HG03280 (cell line): Measurements from ENCODE around the gene TFDP1.
A peak's percentile ranks its signal among the peaks of the same experiment; 100 is the strongest.
"Not testable (repeated sequence)": the region's sequence is repeated elsewhere in the genome, so short reads cannot be mapped to it uniquely, and the experiment has no call there.

Experiments used
- ATAC-seq: cut with Tn5 transposase; IDR thresholded peaks from one replicate; pipeline ENCODE4 v1.9.1; 2021; ENCODE audit warnings: mild to moderate bottlenecking, moderate library complexity; ENCODE audit not compliant: unreplicated experiment

TFDP1 gene

GRCh38 chr13:113550453-113550852, 34.1 kb upstream of the TFDP1 start:
- no peak for ATAC-seq

GRCh38 chr13:113551081-113552000, 33.2 kb upstream of the TFDP1 start:
- ATAC-seq = no peak

DNA sequence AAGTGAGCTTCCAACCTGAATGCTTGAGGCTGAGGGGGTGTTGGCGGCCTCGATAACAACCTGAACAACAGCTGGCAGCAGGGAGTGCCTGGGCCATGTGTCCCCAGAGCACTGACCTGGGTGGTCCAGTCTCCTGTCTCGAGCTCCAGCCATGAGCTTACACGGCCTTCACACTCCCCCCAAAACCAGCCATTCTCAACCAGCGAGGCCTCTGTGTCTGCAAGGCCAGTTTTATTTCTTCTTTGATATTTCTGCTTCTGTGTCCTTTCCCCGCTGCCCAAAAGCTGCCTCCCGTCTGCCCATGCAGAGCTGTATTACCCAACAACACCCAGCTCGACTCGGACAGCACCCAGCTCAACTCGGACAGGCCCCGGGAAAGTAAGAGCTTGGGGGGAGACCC, 32.5 kb upstream of the TFDP1 start:
- ATAC-seq = no peak

DNA sequence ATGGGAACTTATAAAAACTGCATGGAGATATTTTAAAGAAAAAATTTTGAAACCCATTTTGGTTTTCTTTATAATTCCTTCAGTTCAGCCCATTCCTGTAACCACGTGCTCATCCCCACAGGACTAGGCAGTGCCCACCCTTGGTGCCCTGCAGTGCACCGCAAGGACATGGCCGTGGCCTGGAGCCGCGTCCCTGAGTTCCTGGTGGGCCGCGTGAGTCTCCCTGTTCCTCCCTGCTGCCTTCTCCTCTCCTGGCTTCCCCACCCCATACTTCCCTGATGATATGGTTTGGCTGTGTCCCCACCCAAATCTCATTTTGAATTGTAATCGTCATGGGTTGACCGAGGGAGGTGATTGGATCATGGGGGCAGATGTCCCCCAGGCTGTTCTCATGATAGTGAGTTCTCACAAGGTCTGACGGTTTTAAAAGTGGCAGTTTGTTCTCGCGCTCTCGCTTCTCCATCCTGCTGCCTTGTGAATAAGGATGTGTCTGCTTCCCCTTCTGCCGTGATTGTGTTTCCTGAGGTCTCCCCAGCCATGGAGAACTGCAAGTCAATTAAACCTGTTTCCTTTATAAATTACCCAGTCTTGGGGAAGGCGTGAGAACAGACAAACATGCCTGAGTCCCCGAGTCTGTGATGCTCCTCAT, 31.6 kb upstream of the TFDP1 start:
- no peak for ATAC-seq

DNA sequence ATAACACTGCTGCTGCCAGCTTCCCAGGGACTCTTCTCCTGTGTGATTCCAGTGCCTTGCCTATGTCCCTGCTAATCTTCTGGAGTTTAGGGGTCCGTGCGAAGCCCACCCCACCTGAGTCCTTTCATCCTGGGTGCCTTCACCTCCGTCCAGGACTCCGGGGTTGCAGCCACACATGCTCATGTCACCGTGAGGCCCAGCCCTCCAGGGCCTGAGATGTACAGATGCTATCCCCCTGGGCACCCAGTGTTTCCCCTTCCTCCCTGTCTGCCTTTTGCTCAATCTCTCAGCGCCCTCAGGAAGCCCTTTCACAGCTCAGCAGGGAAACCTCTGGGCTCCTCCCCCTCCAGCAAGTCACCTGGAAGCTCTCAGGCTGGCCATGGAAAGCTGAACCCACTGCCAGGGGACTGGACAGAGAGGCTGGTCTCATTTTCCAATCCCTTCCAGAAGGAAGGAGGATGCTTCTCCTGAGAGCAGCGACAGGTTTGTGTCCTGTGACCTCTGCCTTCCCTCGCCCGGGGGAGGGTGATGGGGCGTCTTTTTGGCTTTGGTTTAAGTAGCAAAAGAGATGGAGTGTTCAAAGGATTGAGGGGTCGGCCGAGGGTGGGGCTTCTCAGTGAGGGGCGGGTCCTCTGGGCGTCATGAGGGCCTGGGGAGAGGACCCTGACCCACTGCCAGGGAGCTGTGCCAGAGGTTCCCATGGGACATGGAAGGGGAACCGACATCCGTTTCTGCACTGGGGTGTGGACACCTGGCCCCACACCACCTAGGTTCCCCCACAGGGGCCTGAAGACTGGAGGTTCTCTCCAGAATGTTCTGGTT, 30.8 kb upstream of the TFDP1 start:
- ATAC-seq = no peak

GRCh38 chr13:113554333-113554700, 30.2 kb upstream of the TFDP1 start:
- ATAC-seq = no peak

- no peak for ATAC-seq
Measured at GRCh38 chr13:113555141-113555540, 29.4 kb upstream of the TFDP1 start.

DNA sequence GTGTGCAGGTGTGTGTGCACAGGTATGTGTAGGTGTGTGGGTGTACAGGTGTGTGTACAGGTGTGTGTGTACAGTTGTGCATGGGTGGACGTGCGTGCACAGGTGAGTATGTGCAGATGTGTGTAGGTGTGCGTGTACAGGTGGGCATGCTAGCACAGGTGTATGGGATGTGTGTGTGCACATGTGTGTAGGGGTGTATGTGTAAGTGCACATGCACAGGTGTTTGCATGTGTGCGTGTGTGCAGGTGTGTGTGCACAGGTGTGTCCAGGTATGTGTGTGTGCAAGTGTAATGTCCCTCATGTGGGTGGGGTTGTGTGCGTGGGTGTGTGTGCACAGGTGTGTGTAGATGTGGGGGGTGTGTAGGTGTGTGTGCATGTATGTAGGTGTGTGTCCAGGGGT, 27.5 kb upstream of the TFDP1 start:
- ATAC-seq = no peak

GRCh38 chr13:113558461-113558860, 26.1 kb upstream of the TFDP1 start:
- ATAC-seq = no peak

DNA sequence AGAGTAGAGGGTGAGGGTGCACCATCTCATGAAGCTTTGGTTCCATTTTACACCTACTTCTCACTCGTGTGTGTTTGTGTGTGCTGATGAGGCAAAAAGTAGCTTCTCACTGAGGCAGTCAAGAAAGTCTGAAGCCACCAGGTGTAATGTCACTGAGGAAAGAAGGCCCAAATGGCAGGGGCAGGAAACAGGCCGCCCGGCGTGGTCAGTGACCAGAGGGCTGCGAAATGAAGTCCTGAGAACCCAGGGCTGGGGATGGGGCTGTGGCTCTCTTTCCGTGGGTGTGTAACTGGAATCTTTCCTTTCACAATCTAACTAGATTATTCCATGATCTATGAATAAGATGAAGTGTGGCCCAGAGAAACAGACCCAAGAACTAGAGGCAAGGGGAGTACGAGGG, 25.5 kb upstream of the TFDP1 start:
- ATAC-seq = no peak

- ATAC-seq = no peak
Measured at GRCh38 chr13:113559901-113560644, 24.5 kb upstream of the TFDP1 start.

DNA sequence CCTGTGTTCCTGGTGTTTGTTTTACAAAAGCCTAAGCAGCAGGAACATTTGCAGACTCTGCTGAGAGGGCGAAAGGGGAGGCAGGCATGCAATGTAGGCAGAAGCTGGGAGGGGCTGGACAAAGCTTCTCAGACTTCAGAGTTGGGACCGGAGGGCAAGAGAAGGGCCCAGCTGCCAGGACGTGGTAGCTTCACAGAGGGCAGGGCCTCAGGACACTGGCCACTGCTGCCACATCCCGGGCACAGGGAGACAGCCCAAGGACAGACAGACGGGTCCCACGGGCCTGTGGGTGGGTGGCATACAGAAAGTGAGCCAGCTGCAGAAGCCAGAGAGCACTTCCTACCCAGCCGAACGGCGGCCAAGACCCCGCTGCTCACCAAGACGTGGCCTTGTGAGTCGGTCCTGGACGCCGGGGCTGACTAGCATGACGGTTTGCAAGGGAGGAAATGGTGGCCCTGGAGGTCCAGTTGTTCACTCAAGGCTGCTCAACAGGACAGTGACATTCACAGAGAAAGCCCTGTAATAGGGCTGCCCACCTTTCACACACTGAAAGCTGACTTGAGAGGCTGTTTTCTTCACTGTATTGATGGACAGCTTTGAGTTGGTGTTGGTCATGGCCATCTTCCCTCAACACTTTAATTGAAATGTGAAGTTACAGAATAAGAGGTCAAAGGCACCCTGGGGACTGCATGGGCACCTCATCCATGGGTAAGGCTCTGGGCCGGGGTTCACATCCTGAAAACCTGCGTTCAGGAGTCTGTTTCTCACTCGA, 23.7 kb upstream of the TFDP1 start:
- ATAC-seq = no peak

GRCh38 chr13:113561417-113562084, 23.0 kb upstream of the TFDP1 start:
- ATAC-seq = no peak

GRCh38 chr13:113562085-113562749, 22.3 kb upstream of the TFDP1 start:
- peak; percentile 71 for ATAC-seq

DNA sequence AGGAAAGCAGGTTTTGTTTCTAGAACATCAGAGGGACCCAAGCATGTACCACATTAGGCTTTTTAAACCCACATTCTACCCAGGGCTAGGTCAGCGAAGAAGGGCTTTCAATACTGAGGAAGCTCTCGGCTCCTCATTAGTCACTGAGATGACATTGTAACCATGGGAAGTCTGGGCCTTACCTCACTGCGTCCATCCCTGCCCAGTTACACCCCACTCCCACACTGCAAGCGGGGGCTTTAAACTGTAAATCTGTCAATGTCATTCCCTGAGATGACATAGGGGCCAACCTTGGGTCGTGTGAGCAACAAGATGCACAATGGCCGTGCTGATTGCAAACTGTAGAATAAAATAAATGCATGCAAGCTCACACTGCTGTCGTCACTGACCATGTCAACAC, 21.7 kb upstream of the TFDP1 start:
- ATAC-seq = no peak

DNA sequence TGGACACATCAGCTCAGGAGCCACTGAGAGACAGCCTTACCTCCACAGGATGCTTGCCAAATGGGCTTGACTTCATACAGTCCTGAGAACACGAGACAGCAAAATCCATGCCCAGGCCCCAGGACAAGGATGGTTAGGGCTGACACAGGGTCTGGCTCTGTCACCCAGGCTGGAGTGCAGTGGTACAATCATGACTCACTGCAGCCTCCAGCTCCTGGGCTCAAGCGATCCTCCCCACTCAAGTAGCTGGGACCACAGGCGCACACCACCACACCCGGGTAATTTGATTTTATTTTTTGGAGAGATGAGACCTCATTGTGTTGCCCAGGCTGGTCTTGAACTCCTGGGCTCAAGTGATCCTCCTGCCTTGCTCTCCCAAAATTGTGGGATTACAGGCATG, 21.0 kb upstream of the TFDP1 start:
- ATAC-seq = not testable (repeated sequence)

DNA sequence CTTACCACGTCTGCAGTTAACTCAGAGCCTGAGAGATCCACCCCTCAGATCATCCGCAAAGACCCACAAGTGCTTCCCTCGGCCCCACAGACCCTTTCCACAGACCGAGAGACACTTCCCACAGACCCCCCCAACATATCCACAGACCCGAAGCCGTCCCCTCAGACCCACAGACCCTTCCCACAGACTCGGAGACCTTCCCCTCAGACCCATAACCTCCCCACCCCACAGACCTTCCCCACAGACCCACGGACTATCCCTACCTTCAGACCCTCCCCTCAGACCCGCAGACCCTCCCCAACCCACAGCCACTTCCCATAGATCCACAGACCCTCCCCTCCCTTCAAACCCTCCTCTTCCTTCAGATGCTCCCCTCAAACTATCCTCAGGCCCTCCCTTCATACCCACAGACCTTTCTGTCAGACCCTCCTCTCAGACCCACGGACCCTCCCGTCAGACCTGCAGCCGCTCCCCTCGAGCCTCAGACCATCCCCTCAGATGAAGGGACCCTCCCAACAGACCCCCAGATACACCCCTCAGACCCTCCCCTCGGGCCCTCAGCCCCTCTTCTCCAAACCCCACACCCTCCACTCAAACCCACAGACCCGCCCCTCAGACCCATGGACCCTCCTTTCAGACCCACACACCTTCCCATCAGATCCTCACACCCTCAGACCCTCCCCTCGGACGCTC, 20.1 kb upstream of the TFDP1 start:
- ATAC-seq = no peak

GRCh38 chr13:113565526-113566226, 18.9 kb upstream of the TFDP1 start:
- ATAC-seq = no peak
